NT2/D1 (cell line): ENCODE measurements around the gene ARHGAP23.
"Not testable (repeated sequence)": the region's sequence is repeated elsewhere in the genome, so short reads cannot be mapped to it uniquely, and the experiment has no call there.

ENCODE experiments used
- DNase-seq: peaks from one replicate; pipeline ENCODE4 v3.0.0-alpha.2; 2011; ENCODE audit warnings: low read depth, low spot score
- H3K27me3 ChIP-seq: 2 replicates; pipeline ENCODE4 v1.6.0; 2011; ENCODE audit warnings: mild to moderate bottlenecking; ENCODE audit not compliant: insufficient read length, insufficient read depth
- H3K36me3 ChIP-seq: 2 replicates; pipeline ENCODE4 v1.6.1; 2011; ENCODE audit warnings: mild to moderate bottlenecking, low read length, mixed read lengths; ENCODE audit not compliant: insufficient read depth, insufficient read length
- H3K4me1 ChIP-seq: 2 replicates; pipeline ENCODE4 v1.5.1; 2011; ENCODE audit not compliant: insufficient read depth, insufficient read length
- H3K4me3 ChIP-seq: 2 replicates; pipeline ENCODE4 v1.5.1; 2011; ENCODE audit warnings: low read depth; ENCODE audit not compliant: insufficient read length
- H3K9ac ChIP-seq: 2 replicates; pipeline ENCODE4 v1.6.0; 2011; ENCODE audit warnings: low read depth; ENCODE audit not compliant: insufficient read length
- H3K9me3 ChIP-seq: 2 replicates; pipeline ENCODE4 v1.5.1; 2011; ENCODE audit warnings: mild to moderate bottlenecking, low read length; ENCODE audit not compliant: insufficient read depth
- SUZ12 ChIP-seq: IDR thresholded peaks from 2 replicates; pipeline ENCODE4 v1.6.1; 2011; ENCODE audit not compliant: insufficient read length, insufficient read depth; ENCODE audit errors: extremely low read depth
- YY1 ChIP-seq: IDR thresholded peaks from 2 replicates; pipeline ENCODE4 v1.6.1; 2011; ENCODE audit not compliant: insufficient read length, insufficient read depth
- ZNF274 ChIP-seq: IDR thresholded peaks from 2 replicates; pipeline ENCODE4 v1.6.1; 2011; ENCODE audit warnings: mild to moderate bottlenecking, low read depth, low read length

ARHGAP23 gene

DNA sequence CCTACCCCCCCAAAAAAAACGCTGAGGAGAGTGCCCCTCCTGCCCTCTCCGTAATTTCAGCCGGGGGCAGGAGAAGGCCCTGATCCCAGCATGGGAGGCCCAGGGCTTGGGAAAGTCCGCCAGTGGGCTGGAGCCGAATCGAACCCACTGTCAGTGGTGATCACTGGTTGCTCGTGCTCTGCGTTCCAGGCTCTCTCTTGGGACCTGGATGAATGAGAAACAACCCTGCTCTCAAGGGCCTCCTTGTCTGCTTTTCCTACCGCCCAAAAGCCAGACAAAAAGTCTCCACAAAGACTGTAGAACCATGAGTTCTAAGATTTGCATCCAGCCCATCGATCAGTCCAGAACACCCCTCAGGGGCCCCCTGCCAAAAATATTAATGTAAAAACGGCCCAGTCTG is 8.1 kb downstream of the ARHGAP23 start:
- Histone ChIP-seq H3K4me1 (peaks cover 7% of the 10 kb centered on the region), H3K36me3 (peaks cover 24% of the 10 kb centered on the region), H3K4me3 (no peak overlapping the region), H3K27me3 (no peaks in the 10 kb centered on the region), H3K9me3 (no peaks in the 10 kb centered on the region), H3K9ac (no peak overlapping the region)
- TF ChIP-seq SUZ12 (no peak), YY1 (no peak), ZNF274 (no peak)
- no peak for DNase-seq

DNA sequence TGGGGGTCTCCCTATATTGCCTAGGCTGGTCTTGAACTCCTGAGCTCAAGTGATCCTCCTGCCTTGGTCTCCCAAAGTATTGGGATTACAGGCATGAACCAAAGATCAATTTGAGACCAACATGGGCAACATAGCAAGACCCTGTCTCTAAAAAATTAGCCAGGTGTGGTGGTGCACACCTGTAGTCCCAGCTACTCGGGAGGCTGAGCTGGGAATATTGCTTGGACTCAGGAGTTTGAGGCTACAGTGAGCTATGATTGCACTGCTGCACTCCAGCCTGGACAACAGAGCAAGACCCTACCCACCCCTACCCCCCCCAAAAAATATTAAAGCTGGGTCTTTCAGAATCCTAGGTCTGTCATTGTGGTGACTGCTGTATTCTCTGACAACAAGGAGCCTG is 9.0 kb downstream of the ARHGAP23 start:
- H3K27me3 ChIP-seq, H3K9me3 ChIP-seq, H3K4me3 ChIP-seq, H3K4me1 ChIP-seq, DNase-seq, H3K9ac ChIP-seq: not testable (repeated sequence)
- H3K36me3 ChIP-seq: peaks cover 17% of the 10 kb centered on the region

DNA sequence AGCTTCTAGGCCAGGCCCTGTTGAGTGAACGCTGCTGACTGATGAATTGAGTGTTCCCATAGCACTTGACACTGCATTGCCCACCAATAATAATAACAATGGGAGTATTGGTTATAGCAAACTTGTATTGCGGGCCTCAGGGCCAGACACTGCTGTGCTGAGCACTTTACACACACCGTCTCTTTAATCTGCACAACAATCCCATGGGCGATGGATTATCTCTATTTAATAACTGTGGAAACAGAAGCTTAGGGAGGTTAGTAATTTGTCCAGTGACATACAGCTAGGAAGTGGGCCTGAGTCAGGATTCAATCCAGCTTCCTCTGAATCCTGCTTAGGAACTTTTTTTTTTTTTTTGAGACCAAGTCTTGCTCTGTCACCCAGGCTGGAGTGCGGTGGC is 11.2 kb downstream of the ARHGAP23 start:
- no peaks in the 10 kb centered on the region for H3K9me3 ChIP-seq
- H3K9ac ChIP-seq: no peak overlapping the region
- peaks cover 17% of the 10 kb centered on the region for H3K36me3 ChIP-seq
- peaks cover 16% of the 10 kb centered on the region for H3K4me1 ChIP-seq
- DNase-seq: no peak
- no peak for TF ChIP-seq ZNF274
- no peak for TF ChIP-seq YY1
- TF ChIP-seq SUZ12: no peak
- H3K4me3 ChIP-seq: no peak overlapping the region
- H3K27me3 ChIP-seq: no peaks in the 10 kb centered on the region

DNA sequence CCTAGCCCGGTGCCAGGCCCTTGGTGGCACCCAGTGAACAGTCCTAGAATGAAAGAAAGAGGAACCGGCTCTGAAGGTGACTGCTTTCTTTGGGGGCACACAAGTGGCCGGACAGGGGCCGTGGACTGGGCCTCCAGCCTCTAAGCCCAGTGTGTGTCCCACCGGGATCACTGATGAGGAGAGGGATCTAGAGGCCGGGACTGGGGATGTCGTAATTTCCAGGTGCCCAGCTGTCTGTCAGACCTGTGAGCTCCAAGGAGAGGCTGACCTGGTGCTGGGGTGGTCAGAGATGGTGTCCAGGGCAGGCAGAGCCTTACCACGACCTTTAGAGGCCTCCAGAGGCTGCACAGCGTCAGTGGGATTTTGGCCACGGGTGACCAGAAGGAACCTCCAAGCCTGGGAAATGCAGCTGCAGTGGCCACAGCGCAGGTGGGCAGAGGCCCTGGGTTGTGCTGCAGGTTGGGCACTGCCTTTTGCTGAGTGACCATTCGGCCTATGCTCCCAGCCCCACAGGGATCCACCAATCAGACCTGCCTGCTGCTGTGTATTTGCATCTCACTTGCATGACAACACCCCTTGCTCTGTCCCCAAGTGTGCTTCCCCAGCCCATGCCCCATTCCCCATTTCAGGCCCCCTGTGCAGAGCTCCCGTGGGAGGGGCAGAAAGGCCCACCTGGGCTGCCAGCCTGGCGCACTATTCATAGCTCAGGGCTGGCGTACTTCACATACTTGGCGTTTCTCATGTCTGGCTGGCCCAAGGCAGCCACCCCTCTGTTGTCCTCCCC is 12.5 kb downstream of the ARHGAP23 start:
- DNase-seq: peak; percentile 36
- Histone ChIP-seq H3K27me3 (no peaks in the 10 kb centered on the region), H3K4me3 (no peak overlapping the region), H3K9ac (no peak overlapping the region), H3K4me1 (peaks cover 18% of the 10 kb centered on the region), H3K36me3 (peaks cover 21% of the 10 kb centered on the region), H3K9me3 (no peaks in the 10 kb centered on the region)
- no peak for TF ChIP-seq ZNF274
- TF ChIP-seq YY1: no peak
- TF ChIP-seq SUZ12: no peak

DNA sequence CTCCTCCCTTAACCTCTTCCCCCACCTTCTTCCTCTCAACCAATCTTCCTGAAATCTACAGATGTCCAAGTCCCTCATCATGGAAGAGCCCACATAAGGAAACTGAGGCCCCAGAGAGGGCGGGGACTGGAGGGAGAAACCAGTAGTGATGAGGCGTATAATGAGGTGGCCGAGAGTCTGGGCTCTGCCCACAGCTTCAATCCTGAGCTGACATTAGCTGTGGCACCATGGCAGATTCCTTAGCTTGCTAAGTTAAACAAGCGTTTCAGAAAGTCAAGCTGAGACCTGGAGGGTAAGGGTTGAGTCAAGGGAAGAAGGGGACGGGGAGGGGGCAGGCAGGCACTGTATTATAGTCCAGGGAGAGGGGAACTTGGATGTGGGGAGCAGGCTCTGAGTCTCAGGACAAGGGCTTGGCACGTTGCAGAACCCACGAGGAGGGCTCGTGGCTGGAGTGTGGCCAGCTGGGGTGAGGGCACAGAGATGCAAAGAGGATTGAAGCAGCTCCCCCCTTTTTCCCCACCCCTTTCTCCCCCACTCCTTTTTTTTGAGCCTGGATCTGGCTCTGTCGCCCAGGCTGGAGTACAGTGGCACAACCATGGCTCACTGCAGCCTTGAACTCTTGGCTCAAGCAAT is 13.3 kb downstream of the ARHGAP23 start:
- no peak for DNase-seq
- TF ChIP-seq SUZ12: no peak
- TF ChIP-seq ZNF274: no peak
- TF ChIP-seq YY1: no peak
- no peak overlapping the region for H3K9ac ChIP-seq
- H3K4me3 ChIP-seq: no peak overlapping the region
- no peaks in the 10 kb centered on the region for H3K27me3 ChIP-seq
- peaks cover 18% of the 10 kb centered on the region for H3K4me1 ChIP-seq
- peaks cover 19% of the 10 kb centered on the region for H3K36me3 ChIP-seq
- no peaks in the 10 kb centered on the region for H3K9me3 ChIP-seq

DNA sequence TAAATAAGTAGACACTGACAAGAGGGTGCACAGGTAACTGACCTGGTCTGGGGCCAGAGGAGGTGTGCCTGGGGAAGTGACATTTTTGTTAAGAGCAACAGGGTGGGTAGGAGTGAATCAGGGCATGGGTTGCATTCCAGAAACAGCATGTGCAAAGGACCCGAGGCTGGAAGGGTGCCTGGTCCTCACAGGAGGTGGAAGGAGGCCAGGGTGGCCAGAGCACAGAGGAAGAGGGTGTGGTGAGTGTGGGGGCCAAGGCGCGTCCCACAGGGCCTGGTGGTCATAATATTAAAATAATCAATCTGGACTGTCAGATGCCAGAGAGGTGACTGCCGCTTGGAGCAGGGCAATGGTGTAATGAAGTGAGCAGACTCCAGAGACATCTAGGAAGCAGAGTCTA is 14.3 kb downstream of the ARHGAP23 start:
- Histone ChIP-seq H3K4me3 (no peak overlapping the region), H3K27me3 (no peaks in the 10 kb centered on the region), H3K36me3 (peaks cover 22% of the 10 kb centered on the region), H3K9me3 (no peaks in the 10 kb centered on the region), H3K4me1 (peaks cover 18% of the 10 kb centered on the region), H3K9ac (no peak overlapping the region)
- no peak for DNase-seq
- TF ChIP-seq YY1 (no peak), ZNF274 (no peak), SUZ12 (no peak)

DNA sequence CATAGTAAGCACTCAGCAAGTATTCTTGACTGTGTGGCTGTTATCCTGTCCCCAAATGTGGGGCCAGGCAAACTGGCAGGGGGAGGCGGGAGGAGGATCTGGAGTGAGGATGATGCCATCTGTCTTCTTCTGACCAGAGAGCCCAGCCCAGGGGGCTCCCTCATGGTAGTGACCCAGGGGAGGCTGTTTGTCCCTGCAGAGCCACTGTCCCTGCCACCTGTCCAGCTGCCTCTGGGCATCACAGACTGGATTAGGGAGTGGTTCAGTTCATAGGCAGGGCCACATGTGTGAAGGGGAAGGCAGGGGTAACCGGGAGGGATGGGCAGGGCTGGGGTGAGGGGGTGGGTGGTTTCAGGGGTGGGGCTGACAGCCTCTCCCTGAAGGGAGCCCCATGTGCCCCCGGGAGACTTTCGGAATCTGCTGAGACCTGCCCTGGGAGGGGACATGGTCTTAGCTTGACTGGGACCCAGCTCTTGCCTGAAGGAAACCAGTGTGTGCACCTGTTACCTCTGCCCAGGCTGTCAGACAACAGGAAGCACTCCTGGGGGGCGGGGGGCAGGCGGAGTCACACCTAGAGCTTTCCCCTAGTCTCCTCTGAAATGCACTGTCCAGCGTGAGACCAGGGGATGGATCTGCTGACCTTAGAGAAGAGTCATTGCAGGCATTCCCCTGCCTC is 15.2 kb downstream of the ARHGAP23 start:
- Histone ChIP-seq H3K9ac (no peak overlapping the region), H3K9me3 (no peaks in the 10 kb centered on the region), H3K27me3 (no peaks in the 10 kb centered on the region), H3K4me1 (peaks cover 17% of the 10 kb centered on the region), H3K4me3 (no peak overlapping the region), H3K36me3 (peaks cover 26% of the 10 kb centered on the region)
- no peak for DNase-seq
- no peak for TF ChIP-seq ZNF274
- no peak for TF ChIP-seq SUZ12
- no peak for TF ChIP-seq YY1
